Upper lobe of left lung (tissue), 4 donors: Measurements from ENCODE around the gene SRL.

ENCODE experiments used
- CTCF ChIP-seq, 6 experiments: fragments of 450-650 bp in 4 of 6; fragments of 200-600 bp in 2 of 6; sonication (generic) in 2 of 6; IDR thresholded peaks; one replicate each; pipeline ENCODE4 v1.5.1; 2016 to 2019; ENCODE audit warnings: antibody characterized with exemption in 6 of 6
- EP300 ChIP-seq, 4 donors: sonication (generic); formaldehyde crosslinking; IDR thresholded peaks; one replicate each; pipeline ENCODE4 v1.5.1; 2017; ENCODE audit warnings: antibody characterized with exemption in 4 of 4, control low read depth in 2 of 4

- no peak for TF ChIP-seq CTCF (IDR thresholded peaks at IDR 0.05)
- no peak for TF ChIP-seq EP300 (IDR thresholded peaks at IDR 0.05)
Measured at GRCh38 chr16:4152267-4152666, 89.6 kb downstream of the SRL start.
